Mucosa of descending colon (tissue), 3 donors: Measurements from ENCODE around the gene KDM1A. TPM values are rescaled to one million over a fixed set of nuclear protein-coding genes. Genes with fewer than 3 reads are reported as not detected.
"Not testable (repeated sequence)": the region's sequence is repeated elsewhere in the genome, so short reads cannot be mapped to it uniquely, and the experiment has no call there.

Source experiments
- ATAC-seq: fragments of 200-7000 bp; cut with Tn5 transposase; one replicate; pipeline ENCODE4 v1.9.1; 2020; ENCODE audit warnings: mild to moderate bottlenecking, moderate library complexity
- DNase-seq, 3 donors: peaks; one replicate each; pipeline ENCODE4 v3.0.0-alpha.2; 2020
- H3K36me3 ChIP-seq: fragments of 200-600 bp; one replicate; pipeline ENCODE4 v1.8.0; 2021; ENCODE audit warnings: low read depth, mild to moderate bottlenecking
- H3K4me1 ChIP-seq: fragments of 200-600 bp; one replicate; pipeline ENCODE4 v1.8.0; 2021; ENCODE audit warnings: low read depth, mild to moderate bottlenecking
- H3K4me3 ChIP-seq: fragments of 200-600 bp; one replicate; pipeline ENCODE4 v1.8.0; 2021; ENCODE audit warnings: mild to moderate bottlenecking
- H3K9me3 ChIP-seq: fragments of 200-600 bp; one replicate; pipeline ENCODE4 v1.8.0; 2021; ENCODE audit warnings: mild to moderate bottlenecking
- intact Hi-C, 2 donors: fragments of 100-400 bp; cut with DNase I in 1 of 2; cut with micrococcal nuclease in 1 of 2; formaldehyde crosslinking; loops; one replicate each; pipeline versions ENCODE4 v1.11.0 to v1.11.1; 2022; cut with DNase I, micrococcal nuclease
- total RNA-seq, 3 donors: library from RNA; stranded (reverse); fragmentation: NEBNext Ultra II Directional in 2 of 3; extraction: Animal tissue kit (Norgen Biotek cat#: 25700) in 2 of 3; gene quantifications; one replicate each; pipeline versions ENCODE4 v1.2.1 to v1.2.4, GENCODE V29; 2021 to 2023
- TF ChIP-seq, protein P1 (sequence below): fragments of 200-600 bp; IDR thresholded peaks from one replicate; pipeline ENCODE4 v1.8.0; 2022; ENCODE audit warnings: antibody characterized with exemption, mild to moderate bottlenecking
- donor health status: DM: no; HTN: no; CAD: no; lungs with moderate emphysema.
- donor health status: DM: no; HTN: no; CAD: no.
- donor health status: DM: no; HTN: yes; CAD: no.

Gene KDM1A
- total RNA-seq, 3 donors from 2014 or later = 37.5 to 61.3 (median 49.3) TPM

DNA sequence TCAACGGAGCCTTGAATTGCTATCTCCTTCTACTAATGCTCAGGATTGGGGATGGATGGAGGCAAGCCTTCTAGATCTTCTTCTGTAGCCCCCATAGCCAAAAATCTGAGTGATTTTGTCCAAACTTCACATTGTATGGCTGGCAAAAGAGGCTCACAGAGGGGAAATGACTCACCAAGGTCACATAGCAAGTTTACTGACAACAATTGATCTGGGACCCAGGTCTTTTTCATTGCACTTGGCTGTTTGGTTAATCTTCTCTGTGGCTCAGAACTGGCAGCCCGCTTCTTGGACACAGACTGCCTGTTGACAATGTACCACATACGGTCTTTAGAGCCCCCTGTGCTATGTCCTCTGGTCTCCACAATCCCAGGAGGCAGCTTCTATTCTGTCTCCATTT, 43.6 kb upstream of the KDM1A start:
- no peak for ATAC-seq
- no peaks in the 10 kb centered on the region for H3K4me1 ChIP-seq
- DNase-seq = no peak
- TF ChIP-seq, protein P1, sequence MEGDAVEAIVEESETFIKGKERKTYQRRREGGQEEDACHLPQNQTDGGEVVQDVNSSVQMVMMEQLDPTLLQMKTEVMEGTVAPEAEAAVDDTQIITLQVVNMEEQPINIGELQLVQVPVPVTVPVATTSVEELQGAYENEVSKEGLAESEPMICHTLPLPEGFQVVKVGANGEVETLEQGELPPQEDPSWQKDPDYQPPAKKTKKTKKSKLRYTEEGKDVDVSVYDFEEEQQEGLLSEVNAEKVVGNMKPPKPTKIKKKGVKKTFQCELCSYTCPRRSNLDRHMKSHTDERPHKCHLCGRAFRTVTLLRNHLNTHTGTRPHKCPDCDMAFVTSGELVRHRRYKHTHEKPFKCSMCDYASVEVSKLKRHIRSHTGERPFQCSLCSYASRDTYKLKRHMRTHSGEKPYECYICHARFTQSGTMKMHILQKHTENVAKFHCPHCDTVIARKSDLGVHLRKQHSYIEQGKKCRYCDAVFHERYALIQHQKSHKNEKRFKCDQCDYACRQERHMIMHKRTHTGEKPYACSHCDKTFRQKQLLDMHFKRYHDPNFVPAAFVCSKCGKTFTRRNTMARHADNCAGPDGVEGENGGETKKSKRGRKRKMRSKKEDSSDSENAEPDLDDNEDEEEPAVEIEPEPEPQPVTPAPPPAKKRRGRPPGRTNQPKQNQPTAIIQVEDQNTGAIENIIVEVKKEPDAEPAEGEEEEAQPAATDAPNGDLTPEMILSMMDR = no peak
- H3K36me3 ChIP-seq = no peaks in the 10 kb centered on the region
- no peaks in the 10 kb centered on the region for H3K9me3 ChIP-seq
- no peak overlapping the region for H3K4me3 ChIP-seq
- intact Hi-C loops = loop anchor here in 1 of 2 donors (10.0 kb wide), 1 partner anchor 209 kb away; no protein-coding TSS in a partner anchor

DNA sequence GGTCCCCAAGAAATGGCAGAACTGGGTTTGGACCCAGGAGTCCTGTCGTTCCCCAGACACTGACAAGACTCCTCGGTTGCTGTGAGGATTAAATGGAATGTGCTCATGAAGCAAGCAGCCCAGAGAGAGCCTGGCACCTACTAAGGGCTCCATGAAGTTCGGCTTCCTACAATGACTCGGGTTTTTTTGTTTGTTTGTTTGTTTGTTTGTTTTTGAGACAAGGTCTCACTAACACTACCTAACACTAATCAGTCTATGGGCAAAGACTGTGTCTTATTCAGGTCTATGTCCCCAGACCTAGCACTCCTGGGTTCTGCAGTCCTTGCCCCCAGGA, 43.2 kb upstream of the KDM1A start:
- Histone ChIP-seq H3K9me3 (no peaks in the 10 kb centered on the region), H3K36me3 (no peaks in the 10 kb centered on the region), H3K4me1 (no peaks in the 10 kb centered on the region), H3K4me3 (no peak overlapping the region)
- ATAC-seq (no peak), DNase-seq (no peak)
- TF ChIP-seq, protein P1 = no peak
- intact Hi-C loops = loop anchor here in 1 of 2 donors (10.0 kb wide), 1 partner anchor 209 kb away; no protein-coding TSS in a partner anchor

DNA sequence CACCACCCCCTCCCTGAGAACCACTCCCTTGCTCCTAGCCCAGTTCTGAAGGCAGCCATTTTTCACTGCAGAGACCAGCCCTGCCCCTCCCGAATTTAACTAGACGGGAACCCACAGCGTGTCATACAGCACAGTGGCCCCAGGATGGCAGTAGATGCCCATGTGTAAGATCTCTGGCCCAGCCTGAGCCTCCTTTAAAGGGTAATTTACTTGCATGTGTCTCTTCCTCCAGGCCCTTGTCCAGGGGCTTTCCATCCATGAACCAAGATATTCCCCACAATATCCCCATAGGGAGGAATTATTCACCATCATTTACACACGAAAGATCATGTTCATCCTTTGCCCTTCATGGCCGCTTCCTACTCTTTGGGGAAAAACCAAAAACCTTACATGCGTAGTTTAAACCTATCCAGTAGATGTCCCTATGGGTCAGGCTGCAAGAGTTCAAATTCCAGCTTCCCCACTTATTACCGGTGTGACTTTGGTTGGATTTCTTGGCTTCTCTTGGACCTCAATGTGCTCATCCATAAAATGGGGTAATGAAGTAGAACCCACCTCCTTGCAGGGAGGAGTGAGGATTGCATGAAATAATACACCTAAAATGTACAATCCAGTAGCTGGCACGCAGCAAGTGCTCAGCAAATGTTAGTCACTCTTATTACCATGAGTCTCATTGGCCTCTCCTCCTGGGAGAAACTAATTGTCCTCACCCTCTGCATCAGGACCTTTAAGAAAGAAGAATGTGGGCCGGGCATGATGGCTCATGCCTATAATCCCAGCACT, 42.6 kb upstream of the KDM1A start:
- TF ChIP-seq, protein P1 = peak; percentile 55
- DNase-seq (peak in 2 of 3 donors; percentile 72 to 73), ATAC-seq (peak; percentile 96)
- no peaks in the 10 kb centered on the region for H3K9me3 ChIP-seq
- no peaks in the 10 kb centered on the region for H3K4me1 ChIP-seq
- no peaks in the 10 kb centered on the region for H3K36me3 ChIP-seq
- intact Hi-C loops = loop anchor here in 1 of 2 donors (10.0 kb wide), 1 partner anchor 208 kb away; no protein-coding TSS in a partner anchor
- H3K4me3 ChIP-seq = no peak overlapping the region

DNA sequence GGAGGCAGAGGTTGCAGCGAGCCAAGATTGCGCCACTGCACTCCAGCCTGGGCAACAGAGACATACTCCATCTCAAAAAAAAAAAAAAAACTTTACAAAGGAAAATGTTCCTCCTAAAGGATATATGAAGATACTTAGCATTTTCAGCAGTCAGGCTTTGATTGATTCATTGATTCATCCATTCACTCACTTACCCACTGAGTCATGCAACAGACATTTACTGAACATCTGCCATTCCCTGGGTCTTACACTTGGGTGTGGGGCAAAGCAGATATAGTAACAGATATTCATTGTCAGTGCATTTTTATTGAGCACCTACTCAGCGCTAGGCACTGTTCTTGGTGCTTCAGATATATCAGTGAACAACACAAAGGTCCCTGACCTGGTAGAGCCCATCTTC, 41.0 kb upstream of the KDM1A start:
- H3K4me1 ChIP-seq = no peaks in the 10 kb centered on the region
- H3K36me3 ChIP-seq = no peaks in the 10 kb centered on the region
- intact Hi-C loops = loop anchor here in 1 of 2 donors (10.0 kb wide), 1 partner anchor 207 kb away; no protein-coding TSS in a partner anchor
- no peak for DNase-seq
- no peak overlapping the region for H3K4me3 ChIP-seq
- TF ChIP-seq, protein P1 = no peak
- no peak for ATAC-seq
- H3K9me3 ChIP-seq = no peaks in the 10 kb centered on the region

DNA sequence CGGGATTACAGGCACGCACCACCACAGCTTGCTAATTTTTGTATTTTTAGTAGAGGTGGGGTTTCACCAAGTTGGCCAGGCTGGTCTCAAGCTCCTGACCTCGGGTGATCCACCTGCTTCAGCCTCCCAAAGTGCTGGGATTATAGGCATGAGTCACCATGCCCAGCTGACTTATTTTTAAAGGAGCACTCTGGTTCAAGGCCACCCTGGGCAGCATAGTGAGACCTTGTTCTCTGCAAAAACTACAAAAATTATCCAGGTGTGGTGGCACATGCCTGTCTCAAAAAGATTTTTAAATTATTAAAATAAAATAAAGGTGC, 38.8 kb upstream of the KDM1A start:
- H3K9me3 ChIP-seq, H3K36me3 ChIP-seq, intact Hi-C loops, H3K4me3 ChIP-seq, H3K4me1 ChIP-seq, ATAC-seq, DNase-seq: not testable (repeated sequence)

DNA sequence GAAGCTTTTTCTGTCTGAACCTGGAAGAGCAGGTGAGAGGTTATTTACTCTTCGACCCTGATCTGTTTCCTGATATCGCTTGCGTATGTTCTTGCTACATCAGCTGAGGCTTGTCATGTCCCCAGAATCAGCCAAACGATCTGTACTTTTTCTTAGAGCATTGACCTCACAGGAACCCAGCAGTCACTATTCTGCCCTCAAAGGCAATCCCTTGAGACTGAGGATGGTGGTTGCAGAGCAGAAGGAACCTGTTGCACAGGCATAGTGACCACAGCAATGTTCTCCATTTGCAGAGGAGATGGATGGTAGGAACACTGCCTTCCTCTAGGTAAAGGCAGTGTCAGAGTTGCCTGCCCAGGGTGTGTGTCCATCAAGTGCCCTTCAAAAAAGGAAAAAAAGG, 35.3 kb upstream of the KDM1A start:
- ATAC-seq = no peak
- Histone ChIP-seq H3K4me3 (no peak overlapping the region), H3K9me3 (no peaks in the 10 kb centered on the region), H3K4me1 (no peaks in the 10 kb centered on the region), H3K36me3 (no peaks in the 10 kb centered on the region)
- DNase-seq = no peak
- TF ChIP-seq, protein P1 = no peak
- intact Hi-C loops = no loop called here

DNA sequence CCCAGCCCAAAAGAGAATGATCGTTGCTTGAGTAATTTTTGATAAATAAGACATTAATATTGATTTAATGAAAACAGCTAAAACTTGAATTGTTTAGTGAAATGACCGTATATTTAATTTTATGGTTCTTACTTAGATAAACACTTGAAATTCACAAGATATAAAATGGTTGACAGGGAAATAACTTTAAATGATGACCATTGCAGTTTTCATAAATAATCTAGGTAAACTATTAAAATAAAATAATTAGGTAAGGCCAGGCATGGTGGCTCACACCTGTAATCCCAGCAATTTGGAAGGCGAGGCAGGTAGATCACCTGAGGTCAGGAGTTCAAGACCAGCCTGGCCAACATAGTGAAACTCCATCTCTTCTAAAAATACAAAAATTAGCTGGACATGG, 26.9 kb upstream of the KDM1A start:
- H3K4me3 ChIP-seq, intact Hi-C loops, H3K36me3 ChIP-seq, H3K4me1 ChIP-seq, DNase-seq, ATAC-seq: not testable (repeated sequence)
- H3K9me3 ChIP-seq = peaks cover 13% of the 10 kb centered on the region

DNA sequence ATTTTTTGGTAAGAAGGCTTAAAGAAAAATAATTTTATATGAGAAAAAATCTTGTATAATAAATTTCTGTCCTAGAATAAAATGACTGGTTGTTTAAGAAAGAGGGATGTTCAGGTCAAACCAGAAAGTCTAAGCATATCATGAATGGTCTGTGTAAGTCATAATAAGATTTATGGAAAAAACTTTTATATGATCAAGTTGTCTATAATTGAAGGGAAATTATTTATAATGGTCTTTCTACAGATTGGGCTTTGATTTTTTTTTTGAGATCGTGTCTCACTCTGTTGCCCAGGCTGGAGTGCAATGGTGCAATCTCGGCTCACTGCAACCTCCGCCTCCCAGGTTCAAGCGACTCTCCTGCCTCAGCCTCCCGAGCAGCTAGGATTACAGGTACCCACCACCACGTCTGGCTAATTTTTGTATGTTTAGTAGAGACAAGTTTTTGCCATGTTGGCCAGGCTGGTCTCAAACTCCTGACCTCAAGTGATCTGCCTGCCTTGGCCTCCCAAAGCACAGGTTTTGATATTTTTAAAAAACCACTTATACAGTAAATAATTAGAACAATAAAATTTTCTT, 26.0 kb upstream of the KDM1A start:
- H3K4me3 ChIP-seq, H3K36me3 ChIP-seq, DNase-seq, H3K4me1 ChIP-seq, intact Hi-C loops, ATAC-seq: not testable (repeated sequence)
- peaks cover 13% of the 10 kb centered on the region for H3K9me3 ChIP-seq
